ENCODE data around the gene SP110. TPM values are rescaled to one million over a fixed set of nuclear protein-coding genes. Genes with fewer than 3 reads are reported as not detected.
A peak's percentile ranks its signal among the peaks of the same experiment; 100 is the strongest.
"Not testable (repeated sequence)": the region's sequence is repeated elsewhere in the genome, so short reads cannot be mapped to it uniquely, and the experiment has no call there.

SP110 gene
- polyA plus RNA-seq, 3 donors, result 17.0 to 25.4 (median 20.0) TPM

DNA sequence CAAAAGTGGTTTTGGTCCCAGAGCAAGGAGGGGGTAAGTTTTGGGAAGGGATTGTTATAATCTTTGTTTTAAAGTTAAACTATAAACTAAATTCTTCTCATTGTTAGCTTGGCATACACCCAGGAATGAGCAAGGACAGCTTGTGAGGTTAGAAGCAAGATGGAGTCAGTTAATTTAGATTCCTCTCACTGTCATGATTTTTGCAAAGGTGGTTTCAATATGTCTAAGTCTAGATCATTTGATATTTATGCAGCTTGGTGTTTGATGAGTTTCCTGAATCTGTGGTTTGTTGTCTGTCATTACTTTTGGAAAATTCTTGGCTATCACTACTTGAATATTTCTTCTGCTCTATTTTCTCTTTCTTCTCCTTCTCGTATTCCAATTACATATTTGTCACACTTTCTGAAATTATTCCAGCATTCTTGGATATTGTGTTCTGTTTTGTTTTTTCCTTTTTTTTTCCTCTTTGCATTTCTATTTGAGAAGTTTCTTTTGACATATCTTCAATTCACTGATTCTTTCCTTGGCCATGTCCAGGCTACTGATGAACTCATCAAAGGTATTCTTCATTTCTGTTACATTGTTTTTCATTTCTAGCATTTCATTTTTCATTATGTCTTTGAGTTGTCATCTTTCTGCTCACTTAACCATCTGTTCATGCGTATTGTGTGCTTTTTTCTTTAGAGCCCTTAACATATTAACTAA is 10.9 kb upstream of the SP110 start:
- DNase-seq (ENCODE audit: extremely low read depth in 1 of 11, low read depth in 9 of 11, low spot score in 4 of 11), result no peak

DNA sequence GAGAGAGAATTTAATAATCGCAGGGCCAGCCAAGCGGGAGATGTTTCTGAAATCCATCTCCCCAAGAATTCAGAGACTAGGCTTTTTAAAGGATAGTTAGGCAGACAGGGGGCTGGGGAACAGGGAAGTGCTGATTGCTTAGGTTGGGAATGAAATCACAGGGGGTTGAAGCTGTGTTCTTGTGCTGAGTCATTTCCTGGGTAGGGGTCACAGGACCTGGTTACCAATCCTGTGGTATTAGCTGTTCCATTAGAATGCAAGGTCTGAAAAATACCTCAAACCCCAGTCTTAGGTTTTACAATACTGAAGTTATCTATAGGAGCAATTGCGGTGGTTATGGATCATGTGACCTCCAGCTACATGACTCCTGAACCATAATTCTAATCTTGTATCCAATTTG is 10.3 kb upstream of the SP110 start:
- no peak for DNase-seq (ENCODE audit: extremely low read depth in 1 of 11, low read depth in 9 of 11, low spot score in 4 of 11)

DNA sequence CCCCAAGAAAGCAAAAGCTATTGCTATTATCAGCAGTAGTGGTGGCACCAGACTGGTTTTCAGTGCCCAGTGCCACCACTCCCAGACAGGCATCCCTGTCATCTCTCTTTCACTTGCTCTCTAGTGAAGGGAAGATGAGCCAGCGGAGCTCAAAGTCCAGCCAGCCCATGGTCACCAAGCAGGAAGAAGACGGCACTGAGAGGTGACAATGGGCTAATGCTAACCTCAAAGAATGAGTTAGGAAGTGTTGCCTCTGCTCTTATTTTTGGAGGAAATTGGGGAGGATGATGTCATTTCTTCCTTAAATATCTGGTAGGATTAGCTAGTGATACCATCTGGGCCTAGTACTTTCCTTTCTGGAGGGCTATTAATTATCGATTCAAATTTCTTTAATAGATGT is 7.4 kb upstream of the SP110 start:
- no peak for DNase-seq (ENCODE audit: extremely low read depth in 1 of 11, low read depth in 9 of 11, low spot score in 4 of 11)

DNA sequence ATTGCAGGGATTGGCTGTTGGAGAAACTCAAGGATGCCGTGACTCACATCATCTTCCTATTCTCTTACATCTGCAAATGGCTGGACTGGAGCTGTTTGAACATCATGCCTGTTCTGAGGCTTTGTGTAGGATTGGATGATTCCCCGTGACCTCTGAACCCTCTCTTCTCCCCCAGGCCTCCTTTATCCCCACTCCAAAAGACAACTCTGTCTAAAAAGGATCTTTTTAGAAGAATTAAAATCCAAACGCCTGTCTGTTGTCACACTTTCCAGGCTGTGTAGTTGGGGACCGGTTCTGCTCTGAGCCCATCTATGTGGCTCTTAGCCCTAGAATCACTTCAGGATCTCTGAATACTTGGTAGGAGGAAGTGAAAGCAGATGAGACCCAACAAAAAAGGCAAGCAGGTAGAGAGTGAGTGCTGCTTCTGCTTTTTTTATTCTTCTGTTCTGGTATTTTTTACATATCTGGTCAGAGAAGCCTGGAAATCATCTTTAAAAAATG is 6.3 kb upstream of the SP110 start:
- no peak for DNase-seq (ENCODE audit: extremely low read depth in 1 of 11, low read depth in 9 of 11, low spot score in 4 of 11)

DNA sequence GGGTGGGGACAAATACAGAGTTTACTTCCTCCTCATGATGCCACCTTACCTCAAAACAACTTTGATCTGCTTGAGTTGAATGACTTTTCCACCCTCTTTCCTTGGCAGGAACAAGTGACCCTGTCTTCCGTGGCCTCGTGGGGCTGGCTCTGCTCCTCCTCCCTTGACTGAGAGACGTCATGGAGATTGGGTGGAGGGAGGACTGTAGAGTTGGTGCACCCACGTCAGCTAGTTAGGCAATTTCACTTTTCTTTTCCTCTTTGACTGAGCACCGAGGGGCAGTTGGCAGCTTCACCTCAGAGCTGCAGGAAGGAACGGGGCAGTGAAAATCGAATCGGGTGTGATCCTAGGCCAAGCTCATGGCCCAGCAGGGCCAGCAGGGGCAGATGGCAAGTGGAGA is 5.7 kb upstream of the SP110 start, which contains the start of gene SP140:
Gene SP140 (plus strand): TSS at position 251 of the 400 bp plus-strand sequence. CDS start 109 bp downstream, at position 360.
- no peak for DNase-seq (ENCODE audit: extremely low read depth in 1 of 11, low read depth in 9 of 11, low spot score in 4 of 11)

DNA sequence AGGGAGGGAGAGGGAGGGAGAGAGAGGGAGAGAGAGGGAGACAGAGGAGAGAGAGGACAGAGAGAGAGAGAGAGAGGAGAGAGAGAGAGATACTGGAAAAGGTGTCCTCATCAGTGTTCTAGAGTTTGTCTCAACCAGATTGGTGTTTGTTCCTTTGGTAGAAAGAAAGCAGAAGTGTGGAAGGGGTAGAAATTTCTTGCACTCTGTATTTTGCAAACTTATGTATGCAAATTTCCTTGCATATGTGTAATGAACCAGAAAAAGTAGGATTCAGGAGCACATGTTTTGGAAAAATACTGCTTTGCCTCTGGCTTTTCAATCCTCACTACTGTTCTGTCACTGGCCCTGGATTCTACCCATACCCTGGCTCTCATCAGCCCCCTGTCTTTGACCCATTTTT is 4.7 kb upstream of the SP110 start:
- DNase-seq (ENCODE audit: extremely low read depth in 1 of 11, low read depth in 9 of 11, low spot score in 4 of 11), result no peak

DNA sequence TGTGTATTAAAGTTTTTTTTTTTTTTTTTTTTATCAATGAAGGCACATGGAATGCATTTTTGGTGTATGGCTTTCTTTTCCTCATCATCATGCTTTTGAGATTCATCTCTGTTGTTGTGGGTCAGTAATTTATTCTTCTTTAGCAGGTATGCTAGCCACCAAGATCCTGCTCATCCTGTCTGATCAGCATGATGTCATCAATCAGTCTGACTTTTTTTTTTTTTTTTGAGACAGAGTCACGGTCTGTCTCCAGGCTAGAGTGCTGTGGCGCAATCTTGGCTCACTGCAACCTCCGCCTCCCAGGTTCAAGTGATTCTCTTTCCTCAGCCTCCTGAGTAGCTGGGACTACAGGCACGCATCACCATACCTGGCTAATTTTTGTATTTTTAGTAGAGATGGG is 3.0 kb upstream of the SP110 start:
- not testable (repeated sequence) for DNase-seq (ENCODE audit: extremely low read depth in 1 of 11, low read depth in 9 of 11, low spot score in 4 of 11)

DNA sequence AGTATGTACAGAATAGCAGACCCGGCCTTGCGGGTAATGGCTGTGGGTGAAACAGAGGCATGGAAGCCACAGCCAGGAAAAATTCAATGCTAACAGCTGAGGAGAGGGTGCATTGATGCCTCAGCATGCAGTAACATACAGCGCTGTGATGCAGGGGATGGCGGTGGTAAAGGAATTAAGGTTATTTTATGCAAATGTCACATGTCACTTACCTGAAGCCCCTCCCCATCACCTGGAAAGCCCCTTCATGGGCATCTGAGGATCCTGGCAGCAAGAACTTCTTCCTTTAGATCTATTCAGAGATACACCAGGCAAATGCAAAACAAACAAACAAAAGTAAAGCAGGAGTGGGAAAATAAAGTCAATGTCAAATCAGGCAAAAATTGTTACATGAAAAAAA is 1.7 kb upstream of the SP110 start:
- DNase-seq (ENCODE audit: extremely low read depth in 1 of 11, low read depth in 9 of 11, low spot score in 4 of 11), result no peak

DNA sequence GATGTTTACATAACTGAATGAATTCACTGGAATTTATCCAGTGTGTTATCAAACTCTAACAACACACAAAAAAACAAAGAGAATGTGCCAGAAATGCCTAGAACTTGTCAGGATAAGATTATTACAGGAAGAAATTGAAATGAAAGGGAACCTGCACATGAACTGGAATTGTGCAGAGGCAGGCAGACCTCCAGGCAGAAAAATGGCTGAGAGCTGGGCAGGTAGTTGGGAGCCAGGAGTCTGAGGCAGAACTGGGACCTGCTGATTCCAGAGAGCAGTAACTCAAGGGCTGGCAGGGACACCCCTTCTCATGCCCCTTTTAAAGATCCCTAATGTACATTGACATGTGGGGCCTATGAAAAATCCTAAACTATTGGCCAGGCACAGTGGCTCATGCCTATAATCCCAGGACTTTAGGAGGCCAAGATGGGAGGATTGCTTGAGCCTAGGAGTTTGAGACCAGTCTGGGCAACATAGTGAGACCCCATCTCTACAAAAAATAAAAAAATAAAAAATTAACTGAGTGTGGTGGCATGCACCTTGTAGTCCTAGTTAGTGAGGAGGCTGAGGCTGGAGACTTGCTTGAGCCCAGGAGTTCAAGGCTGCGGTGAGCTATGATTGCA is 674 bp upstream of the SP110 start:
- no peak for DNase-seq (ENCODE audit: extremely low read depth in 1 of 11, low read depth in 9 of 11, low spot score in 4 of 11)

DNA sequence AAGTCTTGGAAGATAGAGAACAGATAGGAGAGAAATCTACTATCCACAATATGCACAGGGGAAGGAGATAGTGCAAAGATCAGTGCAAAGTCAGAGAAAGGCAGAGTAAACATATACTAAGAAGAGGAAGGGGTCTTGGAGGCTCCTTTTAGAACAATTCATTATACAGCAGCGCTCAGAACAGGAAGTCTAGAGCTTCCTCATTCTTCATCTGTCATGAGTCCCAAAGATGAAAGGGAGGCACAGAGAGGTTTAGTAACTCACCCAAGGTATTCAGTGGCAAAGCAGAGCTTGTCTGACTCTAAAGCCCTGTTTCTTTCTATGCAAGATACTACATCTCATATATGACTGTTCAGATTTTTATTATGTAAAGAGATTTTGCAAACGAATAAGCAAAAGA is 1.4 kb downstream of the SP110 start:
- no peak for DNase-seq (ENCODE audit: extremely low read depth in 1 of 11, low read depth in 9 of 11, low spot score in 4 of 11)

DNA sequence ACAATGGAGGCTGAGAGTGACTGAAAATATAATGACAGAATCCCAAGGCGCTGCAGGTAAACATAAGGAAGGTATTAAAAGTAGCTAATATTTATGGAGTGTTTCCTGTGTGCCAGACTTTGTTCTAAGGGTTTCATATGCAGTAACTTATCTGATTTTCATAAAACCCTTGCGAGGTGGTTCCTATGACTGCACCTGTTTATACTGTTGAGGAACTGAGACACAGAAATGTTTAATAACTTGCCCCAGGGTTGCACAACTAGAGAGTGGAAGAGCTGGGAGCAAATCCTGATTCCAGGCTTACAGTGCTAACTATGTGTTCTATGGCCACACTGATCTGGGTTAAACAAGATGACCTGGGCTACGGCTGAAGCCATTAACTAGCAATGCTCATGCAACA is 2.4 kb downstream of the SP110 start:
- no peak for DNase-seq (ENCODE audit: extremely low read depth in 1 of 11, low read depth in 9 of 11, low spot score in 4 of 11)

DNA sequence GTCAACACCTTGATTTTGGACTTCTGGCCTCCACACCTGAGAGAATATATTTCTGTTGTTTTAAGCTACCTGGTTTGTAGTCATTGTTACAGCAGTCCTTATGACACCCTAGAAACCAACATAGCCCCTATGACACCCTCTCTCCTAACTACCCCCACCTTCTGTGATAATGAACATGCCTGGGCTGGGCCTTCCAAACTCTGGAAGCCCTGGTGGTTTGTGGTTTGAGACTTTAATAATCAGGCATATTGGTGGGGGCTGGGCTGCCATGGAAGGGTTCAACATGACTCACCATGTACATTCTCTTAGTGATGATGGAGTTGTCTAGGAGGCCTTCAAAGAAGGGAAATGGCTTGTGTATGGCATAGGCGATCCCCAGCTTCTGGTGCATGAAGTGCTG is 3.3 kb downstream of the SP110 start:
- no peak for DNase-seq (ENCODE audit: extremely low read depth in 1 of 11, low read depth in 9 of 11, low spot score in 4 of 11)

DNA sequence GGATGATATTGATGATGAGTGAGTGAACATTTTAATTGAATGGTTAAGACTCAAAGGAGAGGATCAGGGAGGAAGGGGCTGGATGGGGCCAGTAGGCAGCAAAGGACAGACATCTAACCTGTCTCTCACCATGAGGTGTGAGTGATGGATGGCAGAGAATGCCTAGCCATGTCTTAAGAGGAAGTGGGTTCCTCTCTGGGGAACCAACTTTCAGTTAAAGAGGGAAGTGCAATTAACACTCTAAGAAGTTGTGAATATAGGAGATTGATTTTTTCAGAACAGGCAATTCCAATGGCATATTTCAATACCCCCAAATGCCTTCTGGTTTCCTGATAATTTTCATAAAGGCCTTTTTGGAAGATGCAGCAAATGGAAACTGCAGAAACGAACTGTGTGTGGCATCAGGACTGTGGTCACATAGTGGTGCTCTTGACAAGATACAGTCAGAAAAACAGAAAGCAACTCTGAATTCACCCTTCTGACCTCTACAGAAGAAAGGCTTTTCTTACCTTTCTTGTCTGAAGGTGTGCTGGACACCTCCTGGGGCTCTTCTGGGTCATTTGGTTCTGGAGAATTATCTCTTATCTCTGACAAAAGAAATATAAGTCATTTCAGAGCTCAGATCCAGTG is 10.2 kb downstream of the SP110 start:
- no peak for DNase-seq (ENCODE audit: extremely low read depth in 1 of 11, low read depth in 9 of 11, low spot score in 4 of 11)

DNA sequence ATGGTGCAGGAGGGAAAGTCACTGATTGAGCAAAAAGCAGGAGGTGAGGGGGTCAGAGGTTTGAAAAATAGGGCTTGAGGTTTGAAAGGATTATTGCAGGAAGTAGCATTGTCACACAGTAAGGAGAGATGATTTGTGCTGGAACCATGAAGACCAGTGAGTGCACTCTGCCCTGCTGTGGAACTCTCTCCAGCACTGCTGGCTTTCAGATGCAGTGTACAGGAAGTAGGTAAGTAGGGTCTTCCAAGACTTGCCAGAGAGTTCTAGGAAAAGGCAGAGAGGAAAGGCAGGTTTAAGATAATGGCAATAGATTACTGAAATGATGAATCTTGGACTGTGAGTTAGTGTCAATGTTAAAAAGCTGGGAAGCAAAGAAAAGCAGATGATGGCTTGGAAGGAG is 11.2 kb downstream of the SP110 start:
- DNase-seq (ENCODE audit: extremely low read depth in 1 of 11, low read depth in 9 of 11, low spot score in 4 of 11), result no peak

DNA sequence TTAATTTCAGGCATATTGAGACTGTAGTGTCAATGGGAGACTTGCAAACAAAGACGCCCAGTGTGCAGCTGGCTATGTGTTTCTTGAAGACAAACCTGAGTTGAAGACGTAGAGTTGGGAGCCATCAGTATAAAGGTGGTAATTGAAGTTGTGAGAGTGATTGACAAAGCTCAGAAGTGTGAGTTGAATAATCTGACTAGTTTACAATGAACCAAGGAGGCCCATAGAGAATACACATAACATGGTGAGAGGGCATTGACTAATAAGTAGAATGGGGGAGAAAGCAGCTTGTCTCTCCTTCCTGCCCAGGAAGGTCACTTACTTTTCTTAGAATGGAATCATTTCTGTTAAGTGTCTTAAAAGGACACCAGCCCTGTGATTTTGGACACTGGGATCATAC is 14.1 kb downstream of the SP110 start:
- no peak for DNase-seq (ENCODE audit: extremely low read depth in 1 of 11, low read depth in 9 of 11, low spot score in 4 of 11)

DNA sequence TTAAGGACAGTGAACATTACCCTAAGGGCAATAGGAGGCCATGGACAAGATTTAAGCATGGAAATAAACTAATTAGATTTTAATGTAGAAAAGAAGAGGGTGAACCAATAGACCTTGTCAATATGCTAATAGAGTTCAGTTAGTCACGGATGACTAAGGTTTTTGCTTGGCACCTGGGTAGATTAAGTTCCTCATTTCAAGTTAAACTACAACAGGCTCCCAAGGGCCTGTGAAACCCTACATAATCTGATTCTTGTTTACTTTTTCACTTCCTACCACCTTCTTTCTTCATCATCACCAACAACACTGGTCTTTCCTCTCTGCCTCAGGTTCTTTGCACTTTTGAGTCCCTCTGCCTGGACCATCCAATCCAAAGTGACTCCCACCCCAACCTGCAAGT is 14.8 kb downstream of the SP110 start:
- DNase-seq (ENCODE audit: extremely low read depth in 1 of 11, low read depth in 9 of 11, low spot score in 4 of 11), result peak in 1 of 11 donors; percentile 18

DNA sequence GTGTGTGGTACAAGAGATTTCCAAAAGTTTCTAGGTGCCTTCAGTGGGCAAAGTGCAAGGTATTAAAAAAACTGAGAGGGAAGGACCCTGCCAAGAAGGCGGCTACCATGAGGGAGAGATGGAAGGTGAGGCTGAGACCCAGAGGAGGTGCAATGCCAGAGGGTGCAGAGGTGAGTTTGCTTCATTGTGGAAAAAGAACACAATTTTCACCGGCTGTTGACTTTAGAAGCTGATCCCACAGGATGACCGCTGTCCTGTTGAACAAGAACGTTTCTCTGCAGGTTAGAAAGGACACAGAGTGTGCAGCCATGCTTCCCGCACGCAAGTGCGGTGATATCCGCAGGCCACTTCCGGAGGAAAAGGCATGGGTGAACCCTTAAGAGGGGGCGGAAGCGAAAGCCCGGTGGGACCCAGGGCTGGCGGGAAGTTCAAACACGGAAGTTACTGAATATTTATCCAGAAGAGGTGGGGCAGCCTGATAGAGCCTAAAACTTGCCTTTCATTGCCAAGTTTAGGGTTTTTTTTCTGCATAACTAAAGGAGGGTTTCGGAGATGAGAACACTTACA is 16.6 kb downstream of the SP110 start:
- DNase-seq (ENCODE audit: extremely low read depth in 1 of 11, low read depth in 9 of 11, low spot score in 4 of 11), result no peak

DNA sequence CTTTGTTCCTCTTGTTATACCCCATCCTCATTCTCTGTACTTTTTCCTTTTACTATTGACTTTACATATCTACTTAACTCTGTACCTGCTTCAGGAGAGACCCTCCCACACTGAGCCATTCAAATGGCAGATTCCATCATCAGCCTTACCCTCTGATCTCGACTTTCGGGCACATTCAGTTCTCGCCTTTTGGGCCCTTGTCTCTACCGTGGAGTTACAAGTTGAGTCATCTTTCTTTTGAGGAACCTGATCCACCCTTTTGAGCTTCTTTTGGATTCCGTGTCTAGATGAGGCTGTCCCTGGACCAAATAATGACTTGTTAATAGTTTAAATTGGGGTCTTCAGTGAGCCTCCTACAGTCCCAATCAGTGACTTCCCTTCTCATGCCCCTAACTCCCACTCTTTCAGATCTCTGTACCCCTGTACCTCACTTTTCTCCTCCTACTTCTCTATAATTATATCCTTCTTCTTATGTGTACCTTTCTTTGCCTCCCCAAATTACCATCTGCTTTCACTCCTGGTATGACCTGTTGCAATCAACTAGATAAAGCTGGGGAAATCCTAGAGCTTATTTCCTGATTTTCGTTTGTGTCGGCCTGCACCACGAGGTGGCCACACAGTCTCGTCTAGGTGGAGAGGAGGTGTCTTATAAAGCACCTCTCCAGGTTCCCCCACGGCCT is 17.2 kb downstream of the SP110 start:
- no peak for DNase-seq (ENCODE audit: extremely low read depth in 1 of 11, low read depth in 9 of 11, low spot score in 4 of 11)

DNA sequence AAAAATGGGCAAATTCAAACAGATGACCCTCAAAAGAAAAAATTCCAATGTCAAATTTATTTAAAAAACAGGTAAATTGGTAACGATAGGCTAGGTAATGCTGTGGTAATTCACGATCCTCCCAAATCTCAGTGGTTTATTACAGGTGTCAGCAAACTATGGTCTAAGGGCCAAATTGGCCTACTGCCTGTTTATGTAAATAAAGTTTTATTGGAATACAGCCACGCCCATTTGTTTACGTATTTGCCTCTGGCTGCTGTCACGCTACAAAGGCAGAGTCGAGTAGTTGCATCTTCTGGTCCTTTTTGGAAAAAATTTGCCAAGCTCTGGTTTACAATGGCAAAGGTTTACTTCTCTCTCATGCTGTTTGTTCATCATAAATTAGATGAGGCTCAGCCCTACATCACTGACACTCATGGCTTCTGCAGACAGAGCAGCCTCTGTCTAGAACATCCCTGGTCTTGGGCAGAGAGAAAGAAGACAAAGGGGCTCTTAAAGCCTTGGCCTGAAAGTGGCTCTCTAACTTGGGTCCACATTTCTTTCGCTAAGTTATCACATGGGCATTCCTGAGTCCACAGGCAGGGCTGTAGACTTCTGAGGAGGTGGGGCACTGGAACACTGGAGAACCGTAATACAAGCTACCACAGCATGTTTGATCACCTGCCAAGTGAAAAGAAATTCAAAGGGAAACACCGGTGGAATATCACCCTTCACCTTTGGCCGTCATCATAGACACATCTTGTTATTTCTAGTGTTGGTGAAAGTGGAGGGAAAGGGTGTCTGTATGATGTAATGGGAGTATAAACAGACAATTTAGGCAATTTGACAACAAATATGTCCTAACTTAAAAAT is 34.8 kb downstream of the SP110 start:
- no peak for DNase-seq (ENCODE audit: extremely low read depth in 1 of 11, low read depth in 9 of 11, low spot score in 4 of 11)

Data from renal cortex interstitium (tissue), 11 donors.